GM10266 (cell line): ENCODE data around the gene EYS.
A peak's percentile ranks its signal among the peaks of the same experiment; 100 is the strongest.

Source experiments
- DNase-seq: peaks from one replicate; pipeline ENCODE4 v3.0.0; 2012; ENCODE audit errors: extremely low spot score
- TF ChIP-seq, protein P1 (sequence below): IDR thresholded peaks from 2 replicates; pipeline ENCODE4 v1.5.1; 2012; ENCODE audit warnings: mild to moderate bottlenecking, low read depth; ENCODE audit not compliant: control insufficient read depth, insufficient read depth; ENCODE audit errors: missing control alignments

The EYS gene

DNA sequence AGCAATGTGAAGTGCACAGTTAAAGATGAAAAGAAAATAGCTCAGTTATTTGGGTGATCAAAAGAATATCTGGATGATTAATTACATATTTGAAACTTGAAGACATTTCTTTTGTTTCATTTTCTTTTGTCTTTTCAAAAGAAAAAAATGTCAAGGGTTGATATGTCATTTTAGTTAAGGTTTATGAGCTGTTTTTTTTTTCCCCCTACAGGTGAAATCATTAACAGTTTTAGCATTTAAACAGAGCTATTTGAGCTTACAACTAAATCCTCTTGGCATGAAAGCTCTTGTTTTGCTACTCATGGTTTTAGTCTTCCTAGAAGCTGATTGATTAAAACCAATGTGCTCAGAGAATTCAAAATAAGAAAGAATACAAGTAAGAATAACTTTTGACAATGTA is 1184.2 kb downstream of the EYS start:
- TF ChIP-seq, protein P1, sequence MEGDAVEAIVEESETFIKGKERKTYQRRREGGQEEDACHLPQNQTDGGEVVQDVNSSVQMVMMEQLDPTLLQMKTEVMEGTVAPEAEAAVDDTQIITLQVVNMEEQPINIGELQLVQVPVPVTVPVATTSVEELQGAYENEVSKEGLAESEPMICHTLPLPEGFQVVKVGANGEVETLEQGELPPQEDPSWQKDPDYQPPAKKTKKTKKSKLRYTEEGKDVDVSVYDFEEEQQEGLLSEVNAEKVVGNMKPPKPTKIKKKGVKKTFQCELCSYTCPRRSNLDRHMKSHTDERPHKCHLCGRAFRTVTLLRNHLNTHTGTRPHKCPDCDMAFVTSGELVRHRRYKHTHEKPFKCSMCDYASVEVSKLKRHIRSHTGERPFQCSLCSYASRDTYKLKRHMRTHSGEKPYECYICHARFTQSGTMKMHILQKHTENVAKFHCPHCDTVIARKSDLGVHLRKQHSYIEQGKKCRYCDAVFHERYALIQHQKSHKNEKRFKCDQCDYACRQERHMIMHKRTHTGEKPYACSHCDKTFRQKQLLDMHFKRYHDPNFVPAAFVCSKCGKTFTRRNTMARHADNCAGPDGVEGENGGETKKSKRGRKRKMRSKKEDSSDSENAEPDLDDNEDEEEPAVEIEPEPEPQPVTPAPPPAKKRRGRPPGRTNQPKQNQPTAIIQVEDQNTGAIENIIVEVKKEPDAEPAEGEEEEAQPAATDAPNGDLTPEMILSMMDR, result no peak
- DNase-seq, result no peak

DNA sequence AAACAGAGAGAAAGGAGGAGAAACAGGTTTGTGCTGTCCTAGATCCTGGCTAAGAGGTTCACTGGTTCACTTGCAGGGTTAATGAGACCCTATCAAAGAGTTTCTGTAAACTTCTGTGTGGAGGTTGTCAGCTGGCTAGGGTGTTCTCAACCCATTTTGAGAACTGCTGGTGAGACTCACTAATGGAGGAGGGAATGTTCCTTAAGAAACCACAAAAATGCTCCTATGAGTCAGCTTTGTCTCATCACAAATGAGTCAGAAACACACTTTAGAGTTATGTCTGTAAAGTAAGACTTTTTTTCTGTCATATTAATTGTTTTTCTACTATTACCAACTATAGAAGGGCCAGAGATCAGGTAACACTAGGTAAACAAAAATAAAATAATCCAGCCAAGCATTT is 1187.0 kb downstream of the EYS start:
- peak; percentile 13 for DNase-seq
- TF ChIP-seq, protein P1, result no peak

DNA sequence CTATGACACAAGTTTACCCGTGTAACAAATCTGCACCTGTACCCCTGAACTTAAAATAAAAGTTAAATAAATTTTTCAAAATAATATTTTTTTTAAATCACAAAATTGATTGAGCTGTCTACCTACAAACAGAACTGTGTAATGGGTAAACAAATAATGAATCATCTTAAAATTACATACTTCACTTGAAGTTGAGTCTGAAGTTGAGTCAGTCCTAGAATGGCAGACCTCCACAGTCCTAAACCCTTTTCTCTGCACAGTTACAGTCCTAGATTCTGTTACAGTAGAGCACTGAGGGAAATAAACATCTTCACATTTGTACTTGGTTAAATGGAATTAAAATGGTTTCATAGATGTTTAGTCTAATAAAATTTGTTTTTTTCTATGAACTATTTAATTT is 1190.6 kb downstream of the EYS start:
- no peak for DNase-seq
- TF ChIP-seq, protein P1, result no peak

DNA sequence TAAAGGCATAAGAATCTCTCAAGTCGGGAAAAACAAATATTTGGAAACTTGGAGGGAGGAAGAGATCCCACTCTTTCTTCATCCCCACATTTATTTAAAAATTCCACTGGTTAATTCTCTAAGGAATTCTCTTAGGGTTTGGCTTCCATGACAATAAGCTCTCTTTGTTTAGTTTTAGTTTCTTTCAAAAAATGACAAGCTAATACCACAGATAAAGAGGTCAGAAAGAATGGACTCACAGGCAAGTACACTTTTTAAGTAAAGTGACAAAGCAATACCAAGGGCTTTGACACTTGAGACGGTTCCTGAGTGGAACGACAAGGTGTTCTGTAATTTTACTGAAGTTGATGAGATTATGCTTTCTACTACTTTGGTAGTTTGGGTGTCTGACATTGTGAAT is 1199.4 kb downstream of the EYS start:
- TF ChIP-seq, protein P1, result no peak
- DNase-seq, result no peak

DNA sequence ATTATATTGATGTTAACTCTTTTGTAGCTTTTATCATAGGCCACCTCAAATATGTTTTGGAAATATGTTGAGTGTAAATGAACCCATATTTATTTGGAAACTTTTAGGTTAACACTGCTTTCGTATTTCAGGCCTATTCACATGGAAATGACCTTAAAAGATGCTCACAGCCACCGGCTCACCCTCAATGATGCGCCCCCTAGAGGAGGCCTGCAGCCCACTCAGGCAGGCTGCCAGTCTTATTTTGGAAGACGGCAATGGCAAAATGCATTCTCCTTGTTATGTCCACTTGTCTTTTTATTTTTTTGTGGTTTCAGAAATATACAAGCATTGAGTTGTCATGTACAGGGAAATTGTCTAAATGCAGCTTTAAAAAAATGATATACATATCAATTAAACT is 1201.7 kb downstream of the EYS start:
- TF ChIP-seq, protein P1, result peak; percentile 51
- DNase-seq, result peak; percentile 10

DNA sequence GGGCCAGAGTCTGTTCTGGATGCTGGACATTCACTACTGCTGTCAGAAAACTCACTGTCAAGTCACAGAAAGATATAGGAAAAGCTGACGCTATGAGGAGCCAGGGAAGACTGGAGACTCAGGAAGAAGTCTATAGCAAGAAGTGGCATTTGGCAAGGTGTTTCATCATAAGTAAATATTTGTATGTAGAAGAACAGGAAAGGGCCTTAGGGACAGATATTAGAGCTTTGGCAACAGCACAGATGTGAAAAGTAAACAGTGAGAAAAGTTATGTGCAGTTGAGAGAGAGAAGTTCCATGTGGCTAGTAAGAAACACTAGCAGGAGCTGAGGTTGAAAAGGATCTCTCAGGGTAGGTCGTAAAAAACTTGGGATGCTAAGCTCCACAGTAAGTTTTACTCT is 1202.5 kb downstream of the EYS start:
- TF ChIP-seq, protein P1, result no peak
- no peak for DNase-seq

DNA sequence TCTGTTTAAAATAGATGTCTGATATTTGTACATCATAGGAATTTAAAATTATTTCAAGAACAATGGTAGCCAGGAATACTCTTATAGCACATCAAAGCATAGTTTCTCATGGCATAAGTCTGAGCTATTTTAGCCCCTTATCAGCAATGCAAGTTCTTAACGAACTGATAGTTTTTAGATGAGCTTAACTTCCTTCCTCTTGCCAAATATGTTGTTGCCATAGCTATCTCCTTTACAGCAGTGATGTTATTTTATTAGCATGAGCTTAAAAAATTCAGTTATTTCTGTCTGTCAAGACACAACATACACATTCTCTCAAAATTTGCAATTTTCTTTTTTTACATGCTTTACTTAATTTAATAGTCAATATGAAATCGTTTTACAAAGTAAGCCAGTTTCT is 1204.2 kb downstream of the EYS start:
- DNase-seq, result no peak
- TF ChIP-seq, protein P1, result no peak
